NCI-H226 (cell line): ENCODE measurements around the gene SLC2A4RG.
"Not testable (repeated sequence)": the region's sequence is repeated elsewhere in the genome, so short reads cannot be mapped to it uniquely, and the experiment has no call there.

Experiments used
- DNase-seq: peaks from one replicate; pipeline ENCODE4 v3.0.0-alpha.2; 2015

Gene SLC2A4RG

DNA sequence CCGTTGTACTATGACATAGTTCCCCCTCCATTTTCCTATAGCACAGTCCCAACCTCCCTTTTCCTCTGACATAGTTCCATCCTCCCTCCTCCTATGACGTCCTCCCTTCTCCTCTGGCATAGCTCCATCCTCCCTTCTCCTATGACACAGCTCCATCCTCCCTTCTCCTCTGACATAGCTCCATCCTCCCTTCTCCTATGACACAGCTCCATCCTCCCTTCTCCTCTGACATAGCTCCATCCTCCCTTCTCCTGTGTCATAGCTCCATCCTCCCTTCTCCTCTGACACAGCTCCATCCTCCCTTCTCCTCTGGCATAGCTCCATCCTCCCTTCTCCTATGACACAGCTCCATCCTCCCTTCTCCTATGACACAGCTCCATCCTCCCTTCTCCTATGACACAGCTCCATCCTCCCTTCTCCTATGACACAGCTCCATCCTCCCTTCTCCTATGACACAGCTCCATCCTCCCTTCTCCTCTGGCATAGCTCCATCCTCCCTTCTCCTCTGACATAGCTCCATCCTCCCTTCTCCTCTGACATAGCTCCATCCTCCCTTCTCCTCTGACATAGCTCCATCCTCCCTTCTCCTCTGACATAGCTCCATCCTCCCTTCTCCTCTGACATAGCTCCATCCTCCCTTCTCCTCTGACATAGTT is 16.5 kb upstream of the SLC2A4RG start:
- DNase-seq = peak; percentile 28

DNA sequence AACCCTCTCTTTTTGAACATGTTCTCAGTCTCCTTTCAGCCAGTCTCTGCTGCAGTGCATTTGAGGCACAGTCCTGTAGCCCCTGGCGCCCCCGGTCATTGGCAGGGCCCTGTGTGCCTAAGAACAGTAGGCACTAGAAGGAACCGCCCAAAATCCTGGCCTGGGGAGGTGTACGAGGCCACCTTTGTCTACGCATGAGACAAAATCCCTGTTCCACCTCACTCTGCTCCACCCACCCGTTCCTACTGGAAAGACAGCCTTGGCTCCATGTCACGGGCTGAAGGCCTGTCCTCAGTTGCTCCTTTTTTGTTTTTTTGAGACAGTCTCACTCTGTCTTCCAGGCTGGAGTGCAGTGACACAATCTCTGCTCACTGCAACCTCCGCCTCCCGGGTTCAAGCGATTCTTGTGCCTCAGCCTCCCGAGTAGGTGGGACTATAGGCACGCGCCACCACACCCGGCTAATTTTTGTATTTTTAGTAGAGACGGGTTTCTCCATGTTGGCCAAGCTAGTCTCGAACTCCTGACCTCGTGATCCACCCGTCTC is 9.3 kb upstream of the SLC2A4RG start:
- DNase-seq = not testable (repeated sequence)

DNA sequence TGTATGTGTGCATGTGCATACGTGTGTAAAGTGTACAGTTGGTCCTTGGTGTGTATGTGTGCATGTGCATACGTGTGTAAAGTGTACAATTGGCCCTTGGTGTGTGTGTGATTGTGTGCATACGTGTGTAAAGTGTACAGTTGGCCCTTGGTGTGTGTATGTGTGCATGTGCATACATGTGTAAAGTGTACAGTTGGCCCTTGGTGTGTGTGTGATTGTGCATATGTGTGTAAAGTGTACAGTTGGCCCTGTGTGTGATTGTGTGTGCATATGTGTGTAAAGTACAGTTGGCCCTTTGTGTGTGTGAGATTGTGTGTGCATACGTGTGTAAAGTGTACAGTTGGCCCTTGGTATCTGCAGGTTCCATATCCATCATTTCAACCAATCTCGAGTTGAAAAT is 8.2 kb upstream of the SLC2A4RG start:
- DNase-seq = no peak

DNA sequence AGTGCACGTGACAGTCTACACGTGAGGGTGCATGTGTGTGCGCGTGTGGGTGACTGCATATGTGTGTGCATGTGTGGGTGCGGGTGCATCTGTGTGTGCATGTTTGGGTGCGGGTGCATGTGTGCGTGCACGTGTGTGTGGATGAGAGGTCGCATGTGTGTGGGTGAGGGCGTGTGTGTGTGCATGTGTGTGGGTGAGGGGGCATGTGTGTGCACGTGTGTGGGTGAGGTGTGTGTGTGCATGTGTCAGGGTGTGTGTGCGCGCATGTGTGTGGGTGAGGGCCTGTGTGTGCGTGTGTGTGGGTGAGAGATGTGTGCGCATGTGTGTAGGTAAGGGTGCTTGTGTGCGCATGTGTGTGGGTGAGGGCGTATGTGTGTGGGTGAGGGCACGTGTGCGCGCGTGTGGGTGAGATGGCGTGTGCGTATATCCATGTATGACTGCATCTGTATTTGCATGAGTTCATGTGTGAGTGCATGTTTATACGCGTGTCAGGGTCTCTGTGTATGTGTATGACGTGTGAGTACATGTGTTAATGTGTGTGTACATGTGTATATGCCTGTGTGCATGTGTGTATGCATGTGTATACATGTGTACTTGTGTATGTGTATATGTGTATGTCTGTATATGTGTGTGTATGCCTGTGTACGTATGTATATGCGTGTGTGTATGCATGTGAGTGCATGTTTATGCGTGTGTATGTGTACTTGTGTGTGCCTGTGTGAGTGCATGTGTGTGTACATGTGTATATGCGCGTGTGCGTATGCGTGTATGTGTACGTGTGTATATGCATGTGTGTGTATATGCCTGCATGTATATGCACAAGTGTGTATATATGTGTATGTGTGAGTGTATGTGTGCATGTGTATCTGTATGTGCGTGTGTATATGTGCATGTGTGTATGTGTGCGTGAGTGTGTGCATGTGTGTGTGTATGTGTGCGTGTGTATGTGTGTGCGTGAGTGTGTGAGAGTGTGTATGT is 7.2 kb upstream of the SLC2A4RG start:
- no peak for DNase-seq

DNA sequence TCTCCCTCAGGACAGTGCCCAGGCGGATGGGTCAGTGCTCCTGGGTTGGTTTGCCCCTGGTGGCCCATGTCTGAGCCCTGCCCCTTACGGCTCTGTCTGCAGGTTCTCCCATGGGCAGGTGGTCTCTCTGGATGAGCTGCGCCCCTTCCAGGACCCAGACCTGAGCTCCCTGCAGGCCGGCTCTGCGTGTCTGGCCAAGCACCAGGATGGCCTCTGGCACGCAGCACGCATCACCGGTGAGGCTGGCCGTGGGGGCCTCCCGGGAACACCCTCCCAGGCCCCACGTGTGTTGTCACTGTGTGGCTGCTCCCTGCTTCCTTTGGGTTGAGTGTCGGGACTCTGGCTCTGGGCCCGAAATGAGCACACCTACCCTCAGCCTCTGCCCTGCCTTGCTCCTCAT is 6.5 kb upstream of the SLC2A4RG start:
- no peak for DNase-seq

DNA sequence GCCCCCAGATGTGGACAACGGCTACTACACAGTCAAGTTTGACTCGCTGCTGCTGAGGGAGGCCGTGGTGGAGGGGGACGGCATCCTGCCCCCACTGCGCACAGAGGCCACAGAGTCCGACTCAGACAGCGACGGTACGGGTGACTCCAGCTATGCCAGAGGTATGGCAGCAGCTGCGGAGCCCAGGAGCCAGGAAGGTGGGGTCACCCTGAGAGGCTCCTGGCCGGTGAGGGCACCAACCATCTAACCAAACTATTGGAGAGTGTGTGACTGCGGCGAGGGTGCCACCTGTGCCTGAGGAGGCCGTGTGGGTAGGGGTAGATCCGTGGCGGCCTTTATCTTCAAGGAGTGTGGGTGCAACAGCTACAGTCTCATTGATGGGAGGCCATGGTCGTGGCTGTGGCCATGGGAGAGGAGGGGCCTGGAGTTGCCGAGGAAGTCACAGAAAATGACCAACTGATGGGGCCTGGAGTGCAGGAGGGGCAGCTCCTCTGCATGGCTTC is 5.9 kb upstream of the SLC2A4RG start:
- DNase-seq = no peak

DNA sequence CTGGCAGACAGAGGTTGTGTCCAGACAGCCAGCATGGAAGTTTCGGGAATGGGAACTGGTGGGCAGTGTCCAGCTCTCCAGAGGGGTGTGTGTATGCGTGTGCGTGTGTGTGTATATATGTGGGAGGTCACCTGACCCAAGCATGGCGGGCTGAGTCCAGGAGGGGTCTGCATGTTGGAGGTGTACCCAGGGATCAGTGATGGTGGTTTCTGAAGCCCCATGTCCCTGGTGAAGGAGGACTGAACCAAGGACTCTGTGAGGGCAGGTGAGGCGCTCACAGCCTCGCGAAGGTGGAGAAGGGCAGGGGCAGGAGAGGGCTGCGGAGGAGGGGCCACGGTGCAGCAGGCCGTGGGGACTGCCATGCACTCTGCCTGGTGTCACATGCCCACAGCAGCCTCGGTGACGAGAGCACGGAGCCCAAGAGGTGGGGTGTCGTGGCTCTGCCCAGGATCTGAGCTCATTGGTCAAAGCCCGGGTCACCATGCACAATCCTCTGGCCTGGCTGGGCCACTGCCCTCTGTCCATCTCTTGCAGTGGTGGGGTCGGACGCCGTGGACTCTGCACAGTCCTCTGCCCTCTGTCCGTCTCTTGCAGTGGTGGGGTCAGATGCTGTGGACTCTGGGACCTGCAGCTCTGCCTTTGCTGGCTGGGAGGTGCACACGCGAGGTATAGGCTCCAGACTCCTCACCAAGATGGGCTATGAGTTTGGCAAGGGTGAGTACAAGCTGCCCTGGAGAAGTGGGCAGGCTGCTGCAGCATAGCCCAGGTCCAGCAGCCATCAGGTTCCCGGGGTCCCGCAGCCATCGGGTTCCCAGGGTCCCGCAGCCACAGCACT is 5.2 kb upstream of the SLC2A4RG start:
- DNase-seq = no peak

DNA sequence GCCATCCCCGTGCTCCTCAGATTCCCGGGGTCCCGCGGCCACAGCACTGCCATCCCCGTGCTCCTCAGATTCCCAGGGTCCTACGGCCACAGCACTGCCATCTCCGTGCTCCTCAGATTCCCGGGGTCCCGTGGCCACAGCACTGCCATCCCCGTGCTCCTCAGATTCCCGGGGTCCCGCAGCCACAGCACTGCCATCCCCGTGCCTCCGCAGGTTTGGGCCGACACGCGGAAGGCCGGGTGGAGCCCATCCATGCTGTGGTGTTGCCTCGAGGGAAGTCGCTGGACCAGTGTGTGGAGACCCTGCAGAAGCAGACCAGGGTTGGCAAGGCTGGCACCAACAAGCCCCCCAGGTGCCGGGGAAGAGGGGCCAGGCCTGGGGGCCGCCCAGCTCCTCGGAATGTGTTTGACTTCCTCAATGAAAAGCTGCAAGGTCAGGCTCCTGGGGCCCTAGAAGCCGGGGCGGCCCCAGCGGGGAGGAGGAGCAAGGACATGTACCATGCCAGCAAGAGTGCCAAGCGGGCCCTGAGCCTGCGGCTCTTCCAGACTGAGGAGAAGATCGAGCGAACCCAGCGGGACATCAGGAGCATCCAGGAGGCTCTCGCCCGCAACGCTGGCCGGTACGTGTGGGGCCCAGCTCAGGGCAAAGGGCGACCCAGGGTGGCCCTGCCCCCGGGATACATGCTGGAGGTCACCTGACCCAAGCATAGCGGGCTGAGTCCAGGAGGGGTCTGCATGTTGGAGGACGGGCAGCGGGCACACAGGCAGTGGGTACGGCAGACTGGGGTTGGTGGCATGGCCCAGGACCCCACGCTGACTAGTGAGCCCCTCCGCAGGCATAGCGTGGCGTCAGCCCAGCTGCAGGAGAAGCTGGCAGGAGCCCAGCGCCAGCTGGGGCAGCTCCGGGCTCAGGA is 4.4 kb upstream of the SLC2A4RG start:
- no peak for DNase-seq

DNA sequence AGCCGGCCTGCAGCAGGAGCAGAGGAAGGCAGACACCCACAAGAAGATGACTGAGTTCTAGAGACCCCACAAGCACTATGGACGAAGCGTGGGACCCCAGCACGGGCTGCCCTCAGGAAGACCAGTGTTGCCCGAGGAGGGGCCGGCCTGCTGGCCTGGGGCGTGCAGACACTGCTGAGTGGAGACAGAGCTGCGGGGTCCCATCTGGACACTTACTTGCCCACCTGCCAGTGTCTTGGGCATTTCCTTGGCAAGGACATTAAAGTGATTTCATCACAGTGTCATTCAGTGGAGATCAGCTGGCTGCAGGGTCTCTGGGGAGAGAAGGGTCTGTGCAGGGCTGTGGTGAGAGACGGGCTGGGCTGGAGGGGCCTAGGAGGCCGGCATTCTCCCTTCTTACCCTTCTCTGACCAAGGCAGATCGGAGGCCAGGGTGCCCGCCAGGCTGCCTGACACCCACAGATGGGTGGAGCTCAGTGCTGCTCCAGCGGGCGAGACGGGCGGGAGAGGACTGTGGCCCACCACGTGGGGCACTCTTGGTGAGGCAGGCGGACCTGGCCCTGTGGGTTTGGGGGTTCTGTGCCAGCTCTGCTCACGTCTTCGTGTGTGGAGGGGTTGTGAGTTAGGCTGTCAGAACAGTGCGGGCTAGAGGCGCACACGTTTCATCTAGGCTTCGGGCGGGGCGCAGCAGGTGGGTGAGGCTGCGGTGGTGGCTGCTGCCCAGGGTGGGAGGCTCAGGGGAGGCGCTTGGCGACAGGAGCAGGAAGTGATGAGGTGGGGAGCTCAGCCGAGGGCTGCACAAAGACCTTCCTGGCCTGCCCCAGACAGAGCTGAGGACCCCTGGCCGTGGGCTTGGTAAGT is 3.5 kb upstream of the SLC2A4RG start, which contains the start of gene LIME1:
TSS of gene LIME1 (plus strand) at position 806 of the 860 bp plus-strand sequence. CDS start 886 bp downstream, outside the sequence.
- no peak for DNase-seq

DNA sequence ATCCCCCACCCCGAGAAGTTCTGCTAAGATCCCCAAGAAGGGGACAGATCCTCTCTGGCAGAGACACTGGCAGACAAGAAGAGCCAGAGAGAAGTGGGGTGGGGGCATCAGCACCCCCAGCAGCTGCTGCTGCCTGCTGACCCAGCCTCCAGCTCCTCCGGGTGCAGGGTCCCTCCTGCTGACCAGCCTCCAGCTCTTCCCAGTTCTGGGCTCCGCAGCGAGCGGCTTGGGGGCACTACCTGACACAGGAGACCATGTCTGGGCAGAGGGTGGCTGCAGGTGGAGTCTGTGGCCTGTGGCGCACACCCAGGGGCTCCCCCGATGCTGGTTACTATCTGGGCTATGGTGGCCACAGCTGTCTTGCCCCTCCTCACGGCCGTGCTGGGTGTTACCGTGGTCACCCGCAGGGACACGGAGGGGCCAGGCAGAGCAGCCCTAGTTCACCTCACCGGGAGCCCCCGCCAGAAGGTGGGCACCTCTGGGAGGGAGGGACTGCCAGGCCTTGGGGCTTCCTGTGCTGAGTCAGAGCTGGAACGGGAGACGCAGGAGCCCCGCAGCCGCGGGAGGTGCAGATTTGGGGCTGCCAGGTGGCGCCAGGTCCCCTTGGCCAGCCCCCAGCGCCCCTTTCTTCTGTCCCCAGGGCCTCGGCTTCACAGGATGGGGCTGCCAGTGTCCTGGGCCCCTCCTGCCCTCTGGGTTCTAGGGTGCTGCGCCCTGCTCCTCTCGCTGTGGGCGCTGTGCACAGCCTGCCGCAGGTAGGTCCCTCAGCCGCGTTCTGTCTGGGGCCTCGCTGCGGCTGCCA is 2.5 kb upstream of the SLC2A4RG start:
- no peak for DNase-seq

DNA sequence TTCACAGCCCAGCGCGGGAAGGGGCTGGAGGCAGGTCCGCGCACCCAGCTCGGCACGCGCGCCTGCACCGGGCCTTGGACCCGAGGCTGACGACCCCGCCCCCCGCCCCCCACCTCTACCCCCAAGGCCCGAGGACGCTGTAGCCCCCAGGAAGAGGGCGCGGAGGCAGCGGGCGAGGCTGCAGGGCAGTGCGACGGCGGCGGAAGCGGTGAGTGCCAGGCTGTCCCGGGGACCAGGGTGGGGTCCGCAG is 2.0 kb upstream of the SLC2A4RG start:
- no peak for DNase-seq

DNA sequence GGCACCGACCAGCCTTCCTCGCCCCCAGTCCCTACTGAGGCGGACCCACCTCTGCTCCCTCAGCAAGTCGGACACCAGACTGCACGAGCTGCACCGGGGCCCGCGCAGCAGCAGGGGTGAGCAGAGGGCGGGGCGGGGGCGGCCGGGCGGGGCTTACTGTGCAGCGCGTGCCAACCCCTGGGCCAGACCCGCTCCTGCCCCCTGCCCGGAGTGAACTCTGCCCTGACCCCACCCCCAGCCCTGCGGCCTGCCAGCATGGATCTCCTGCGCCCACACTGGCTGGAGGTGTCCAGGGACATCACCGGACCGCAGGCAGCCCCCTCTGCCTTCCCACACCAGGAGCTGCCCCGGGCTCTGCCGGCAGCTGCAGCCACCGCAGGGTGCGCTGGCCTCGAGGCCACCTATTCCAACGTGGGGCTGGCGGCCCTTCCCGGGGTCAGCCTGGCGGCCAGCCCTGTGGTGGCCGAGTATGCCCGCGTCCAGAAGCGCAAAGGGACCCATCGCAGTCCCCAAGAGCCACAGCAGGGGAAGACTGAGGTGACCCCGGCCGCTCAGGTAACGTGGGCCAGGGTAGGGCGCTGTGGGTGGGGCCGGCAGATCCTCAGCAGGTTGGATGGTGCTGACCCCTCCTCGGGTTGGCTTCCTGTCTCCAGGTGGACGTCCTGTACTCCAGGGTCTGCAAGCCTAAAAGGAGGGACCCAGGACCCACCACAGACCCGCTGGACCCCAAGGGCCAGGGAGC is 1.5 kb upstream of the SLC2A4RG start:
- DNase-seq = no peak

DNA sequence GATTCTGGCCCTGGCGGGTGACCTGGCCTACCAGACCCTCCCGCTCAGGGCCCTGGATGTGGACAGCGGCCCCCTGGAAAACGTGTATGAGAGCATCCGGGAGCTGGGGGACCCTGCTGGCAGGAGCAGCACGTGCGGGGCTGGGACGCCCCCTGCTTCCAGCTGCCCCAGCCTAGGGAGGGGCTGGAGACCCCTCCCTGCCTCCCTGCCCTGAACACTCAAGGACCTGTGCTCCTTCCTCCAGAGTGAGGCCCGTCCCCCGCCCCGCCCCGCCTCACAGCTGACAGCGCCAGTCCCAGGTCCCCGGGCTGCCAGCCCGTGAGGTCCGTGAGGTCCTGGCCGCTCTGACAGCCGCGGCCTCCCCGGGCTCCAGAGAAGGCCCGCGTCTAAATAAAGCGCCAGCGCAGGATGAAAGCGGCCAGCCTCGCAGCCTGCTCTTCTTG is 868 bp upstream of the SLC2A4RG start:
- no peak for DNase-seq

DNA sequence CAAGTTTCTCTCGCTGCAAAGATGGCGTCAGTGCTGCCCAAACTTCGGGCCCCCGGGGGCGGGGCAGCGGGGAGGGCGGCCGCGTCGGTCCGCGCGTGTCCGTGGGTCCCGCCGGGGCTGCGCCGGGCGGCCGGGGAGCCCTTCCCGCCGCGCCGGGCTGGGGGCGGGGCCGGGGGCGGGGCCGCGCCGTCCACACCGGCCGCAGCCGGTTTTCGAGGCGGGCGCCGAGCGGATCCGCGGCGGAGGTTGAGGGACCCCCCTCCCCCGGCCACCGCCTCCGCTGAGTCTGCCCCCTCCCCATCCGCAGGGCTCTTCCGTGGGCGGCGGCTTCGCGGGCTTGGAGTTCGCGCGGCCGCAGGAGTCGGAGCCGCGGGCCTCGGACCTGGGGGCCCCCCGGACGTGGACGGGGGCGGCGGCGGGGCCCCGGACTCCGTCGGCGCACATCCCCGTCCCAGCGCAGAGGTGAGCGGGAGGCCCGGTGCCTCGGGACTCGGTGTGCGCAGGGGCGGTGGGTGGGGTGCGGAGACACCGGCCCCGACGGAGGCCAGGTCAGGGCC is 572 bp downstream of the SLC2A4RG start:
- DNase-seq = peak; percentile 28

DNA sequence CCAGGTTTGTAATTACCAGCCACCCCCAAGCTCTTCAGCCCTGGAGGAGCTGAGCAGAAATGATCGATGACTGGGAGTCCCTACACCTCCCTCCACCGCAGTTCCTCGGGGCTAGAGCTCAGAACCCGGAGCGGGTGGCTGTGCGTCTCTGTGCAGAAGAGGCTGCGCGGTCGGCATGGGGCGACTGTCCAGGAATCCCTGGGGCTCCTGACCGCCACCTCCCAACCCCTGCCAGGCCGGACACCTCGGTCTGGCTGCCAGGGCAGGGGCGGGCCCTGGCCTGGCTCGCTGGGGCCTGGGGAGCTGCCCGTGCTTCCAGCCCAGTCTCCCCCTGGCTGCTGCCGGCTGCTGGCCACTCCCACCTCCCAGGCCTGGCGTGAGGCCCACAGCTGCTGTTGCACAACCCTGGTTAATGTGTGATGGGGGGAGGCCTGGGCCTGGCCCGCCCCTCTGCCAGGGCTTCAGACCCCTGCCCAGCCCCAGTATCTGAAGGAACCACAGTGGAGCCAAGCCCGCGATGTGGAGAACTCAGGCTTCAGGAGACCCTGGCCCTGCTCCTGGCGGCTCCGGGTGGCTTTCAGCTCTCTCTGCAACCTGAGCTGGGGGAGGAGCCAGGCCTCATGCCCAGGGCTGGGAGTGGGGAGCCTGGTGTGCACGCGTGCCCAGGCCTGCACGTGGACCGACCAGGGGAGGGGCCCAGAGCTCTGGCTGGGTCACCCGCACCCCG is 1.2 kb downstream of the SLC2A4RG start:
- DNase-seq = peak; percentile 92

DNA sequence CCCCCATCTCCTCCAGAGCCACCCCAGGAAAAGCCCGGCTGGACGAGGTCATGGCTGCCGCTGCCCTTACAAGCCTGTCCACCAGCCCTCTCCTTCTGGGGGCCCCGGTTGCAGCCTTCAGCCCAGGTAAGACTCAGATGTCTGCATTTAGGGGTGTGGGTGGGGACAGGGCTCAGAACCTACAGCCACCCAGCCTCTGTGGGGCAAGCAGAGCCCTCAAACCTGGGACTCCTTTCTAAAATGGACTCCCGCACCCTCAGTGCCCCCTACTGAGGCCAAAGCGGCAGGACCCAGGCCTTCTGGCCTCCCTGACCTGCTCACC is 1.7 kb downstream of the SLC2A4RG start:
- no peak for DNase-seq

DNA sequence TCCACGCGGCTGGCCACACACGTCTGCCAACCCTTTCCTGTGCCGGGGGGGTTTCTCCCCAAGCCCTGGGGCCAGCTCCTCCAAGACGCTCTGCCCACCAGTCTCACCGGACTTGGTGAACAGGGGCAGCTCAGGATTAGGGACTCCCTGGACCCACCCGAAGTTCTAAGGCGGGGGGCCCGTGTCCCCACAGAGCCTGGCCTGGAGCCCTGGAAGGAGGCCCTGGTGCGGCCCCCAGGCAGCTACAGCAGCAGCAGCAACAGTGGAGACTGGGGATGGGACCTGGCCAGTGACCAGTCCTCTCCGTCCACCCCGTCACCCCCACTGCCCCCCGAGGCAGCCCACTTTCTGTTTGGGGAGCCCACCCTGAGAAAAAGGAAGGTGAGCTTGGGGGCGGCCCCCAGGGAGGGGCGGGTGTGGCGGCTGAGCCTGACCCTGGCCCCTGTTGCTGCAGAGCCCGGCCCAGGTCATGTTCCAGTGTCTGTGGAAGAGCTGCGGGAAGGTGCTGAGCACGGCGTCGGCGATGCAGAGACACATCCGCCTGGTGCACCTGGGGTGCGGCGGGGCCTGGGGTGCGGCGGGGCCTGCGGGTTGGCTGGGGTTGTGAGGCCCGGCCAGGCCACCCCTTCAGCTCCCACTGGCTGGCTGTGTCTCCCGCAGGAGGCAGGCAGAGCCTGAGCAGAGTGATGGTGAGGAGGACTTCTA is 2.3 kb downstream of the SLC2A4RG start:
- no peak for DNase-seq
